ENCODE data around the gene PTPN2.

The PTPN2 gene

DNA sequence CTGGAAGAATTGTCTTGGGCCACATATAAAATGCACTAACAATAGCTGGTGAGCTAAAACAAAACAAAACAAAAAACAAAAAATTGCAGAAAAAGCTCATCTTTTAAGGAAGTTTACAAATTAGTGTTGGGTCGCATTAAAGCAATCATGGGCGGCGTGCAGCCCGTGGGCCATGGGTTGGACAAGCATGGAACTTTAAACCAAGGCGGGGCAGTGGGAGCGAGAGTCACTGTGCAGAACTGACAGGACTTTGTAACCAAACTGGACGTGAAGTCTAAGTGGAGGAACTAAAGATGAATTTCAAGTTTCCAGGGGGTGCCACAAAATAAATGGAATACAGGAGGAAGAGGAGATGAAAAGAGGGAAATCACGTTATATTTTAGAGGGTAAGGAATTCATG, 100.5 kb downstream of the PTPN2 start:
- H3K9me3 ChIP-seq (ENCODE audit: insufficient read depth, low read length): no peaks in the 10 kb centered on the region
- TF ChIP-seq, protein P1, sequence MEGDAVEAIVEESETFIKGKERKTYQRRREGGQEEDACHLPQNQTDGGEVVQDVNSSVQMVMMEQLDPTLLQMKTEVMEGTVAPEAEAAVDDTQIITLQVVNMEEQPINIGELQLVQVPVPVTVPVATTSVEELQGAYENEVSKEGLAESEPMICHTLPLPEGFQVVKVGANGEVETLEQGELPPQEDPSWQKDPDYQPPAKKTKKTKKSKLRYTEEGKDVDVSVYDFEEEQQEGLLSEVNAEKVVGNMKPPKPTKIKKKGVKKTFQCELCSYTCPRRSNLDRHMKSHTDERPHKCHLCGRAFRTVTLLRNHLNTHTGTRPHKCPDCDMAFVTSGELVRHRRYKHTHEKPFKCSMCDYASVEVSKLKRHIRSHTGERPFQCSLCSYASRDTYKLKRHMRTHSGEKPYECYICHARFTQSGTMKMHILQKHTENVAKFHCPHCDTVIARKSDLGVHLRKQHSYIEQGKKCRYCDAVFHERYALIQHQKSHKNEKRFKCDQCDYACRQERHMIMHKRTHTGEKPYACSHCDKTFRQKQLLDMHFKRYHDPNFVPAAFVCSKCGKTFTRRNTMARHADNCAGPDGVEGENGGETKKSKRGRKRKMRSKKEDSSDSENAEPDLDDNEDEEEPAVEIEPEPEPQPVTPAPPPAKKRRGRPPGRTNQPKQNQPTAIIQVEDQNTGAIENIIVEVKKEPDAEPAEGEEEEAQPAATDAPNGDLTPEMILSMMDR (IDR thresholded peaks at IDR 0.05; ENCODE audit: low read depth, low read length): no peak
- no peak for TF ChIP-seq EZH2phosphoT487 (IDR thresholded peaks at IDR 0.05; ENCODE audit: low read depth)
- no peak overlapping the region for H2AFZ ChIP-seq (ENCODE audit: low read depth, low read length)
- H3K36me3 ChIP-seq (replicated peaks; ENCODE audit: low read depth, low read length): no peaks in the 10 kb centered on the region
- no peak overlapping the region for H3K4me3 ChIP-seq (ENCODE audit: low read length)
- no peak overlapping the region for H3K9ac ChIP-seq (ENCODE audit: low read length)
- no peaks in the 10 kb centered on the region for H4K20me1 ChIP-seq (ENCODE audit: insufficient read depth, low read length)
- H3K27ac ChIP-seq (ENCODE audit: low read length): no peak overlapping the region
- H3K4me1 ChIP-seq (ENCODE audit: low read length): no peaks in the 10 kb centered on the region
- no peaks in the 10 kb centered on the region for H3K79me2 ChIP-seq (ENCODE audit: low read length)
- H3K27me3 ChIP-seq (ENCODE audit: low read depth, low read length): no peaks in the 10 kb centered on the region
- H3K4me2 ChIP-seq (ENCODE audit: low read length): no peak overlapping the region

DNA sequence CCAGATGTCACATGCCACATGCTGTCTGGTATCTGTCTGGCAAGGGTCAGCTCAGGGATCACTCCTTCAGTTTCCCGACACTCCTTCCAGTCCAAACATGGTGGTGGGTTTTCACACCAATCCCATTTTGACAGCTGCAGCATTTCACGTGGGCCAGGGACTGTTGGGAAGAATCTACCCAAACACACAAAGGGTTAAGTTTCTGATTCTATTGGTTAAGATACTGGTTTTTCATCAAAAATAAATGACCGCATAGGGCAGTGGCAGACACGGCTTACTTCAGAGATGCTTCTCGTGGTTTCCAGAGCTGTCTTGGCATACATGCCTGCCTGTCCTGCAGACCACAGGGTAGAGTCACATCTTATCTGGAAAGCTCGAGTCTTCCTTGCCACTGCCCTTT, 101.5 kb downstream of the PTPN2 start:
- Histone ChIP-seq H4K20me1 (ENCODE audit: insufficient read depth, low read length) (no peaks in the 10 kb centered on the region), H3K9me3 (ENCODE audit: insufficient read depth, low read length) (no peaks in the 10 kb centered on the region), H3K27me3 (ENCODE audit: low read depth, low read length) (no peaks in the 10 kb centered on the region), H3K79me2 (ENCODE audit: low read length) (no peaks in the 10 kb centered on the region), H3K9ac (ENCODE audit: low read length) (no peak overlapping the region), H3K36me3 (replicated peaks; ENCODE audit: low read depth, low read length) (no peaks in the 10 kb centered on the region), H3K27ac (ENCODE audit: low read length) (no peak overlapping the region), H3K4me3 (ENCODE audit: low read length) (no peak overlapping the region), H2AFZ (ENCODE audit: low read depth, low read length) (no peak overlapping the region), H3K4me2 (ENCODE audit: low read length) (no peak overlapping the region), H3K4me1 (ENCODE audit: low read length) (no peaks in the 10 kb centered on the region)
- TF ChIP-seq, protein P1 (IDR thresholded peaks at IDR 0.05; ENCODE audit: low read depth, low read length): no peak
- TF ChIP-seq EZH2phosphoT487 (IDR thresholded peaks at IDR 0.05; ENCODE audit: low read depth): no peak

DNA sequence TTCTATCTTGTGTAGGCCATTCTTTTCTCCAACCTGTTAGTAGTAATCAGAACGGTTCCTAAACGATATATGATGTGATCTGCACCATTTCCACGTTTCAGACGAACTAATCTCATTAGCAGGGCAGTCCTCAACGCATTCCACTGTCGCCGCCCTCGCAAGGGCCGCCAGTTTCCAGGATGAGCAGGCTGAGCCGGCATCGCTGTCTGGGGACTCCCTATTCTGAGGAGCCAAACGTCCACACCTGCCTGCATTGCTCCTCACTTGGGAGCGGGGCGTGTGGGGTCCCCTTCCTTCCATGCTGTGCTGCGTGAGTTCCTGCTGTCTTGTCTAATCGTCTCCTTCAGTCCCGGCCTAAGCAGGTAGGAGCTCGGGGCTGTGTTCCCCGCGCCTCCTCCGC, 104.6 kb downstream of the PTPN2 start:
- Histone ChIP-seq H3K27me3 (ENCODE audit: low read depth, low read length) (no peaks in the 10 kb centered on the region), H3K9me3 (ENCODE audit: insufficient read depth, low read length) (no peaks in the 10 kb centered on the region), H2AFZ (ENCODE audit: low read depth, low read length) (no peak overlapping the region), H3K4me3 (ENCODE audit: low read length) (no peak overlapping the region), H3K27ac (ENCODE audit: low read length) (no peak overlapping the region), H3K4me2 (ENCODE audit: low read length) (no peak overlapping the region), H3K79me2 (ENCODE audit: low read length) (no peaks in the 10 kb centered on the region), H4K20me1 (ENCODE audit: insufficient read depth, low read length) (no peaks in the 10 kb centered on the region), H3K36me3 (replicated peaks; ENCODE audit: low read depth, low read length) (no peaks in the 10 kb centered on the region), H3K4me1 (ENCODE audit: low read length) (no peaks in the 10 kb centered on the region), H3K9ac (ENCODE audit: low read length) (no peak overlapping the region)
- TF ChIP-seq, protein P1 (IDR thresholded peaks at IDR 0.05; ENCODE audit: low read depth, low read length): no peak
- TF ChIP-seq EZH2phosphoT487 (IDR thresholded peaks at IDR 0.05; ENCODE audit: low read depth): no peak

DNA sequence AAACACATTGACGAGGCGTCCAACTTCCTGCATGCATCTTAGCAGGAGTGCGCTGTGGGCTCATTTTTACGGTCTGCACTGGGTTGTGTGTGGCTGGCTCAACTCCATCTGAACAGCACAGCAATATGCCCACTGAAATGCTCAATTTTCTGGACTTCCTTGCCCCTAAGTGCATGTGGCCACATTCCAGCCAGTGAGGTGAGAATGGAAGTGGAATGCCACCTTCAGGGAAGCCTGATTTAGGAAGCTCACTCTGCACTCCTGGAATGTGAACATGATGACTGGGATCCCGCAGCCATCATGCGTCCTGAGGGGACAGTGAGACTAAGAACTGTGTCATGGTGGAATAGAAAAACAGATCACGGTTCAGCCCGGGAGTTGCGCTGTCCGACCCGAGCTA, 105.0 kb downstream of the PTPN2 start:
- Histone ChIP-seq H3K27ac (ENCODE audit: low read length) (no peak overlapping the region), H2AFZ (ENCODE audit: low read depth, low read length) (no peak overlapping the region)

More for the DNA sequence above, 105.0 kb downstream of the PTPN2 start:
- H3K4me3 ChIP-seq (ENCODE audit: low read length): no peak overlapping the region
- TF ChIP-seq, protein P1 (IDR thresholded peaks at IDR 0.05; ENCODE audit: low read depth, low read length): no peak
- no peak for TF ChIP-seq EZH2phosphoT487 (IDR thresholded peaks at IDR 0.05; ENCODE audit: low read depth)
- no peaks in the 10 kb centered on the region for H3K79me2 ChIP-seq (ENCODE audit: low read length)
- H3K36me3 ChIP-seq (replicated peaks; ENCODE audit: low read depth, low read length): no peaks in the 10 kb centered on the region
- no peaks in the 10 kb centered on the region for H3K4me1 ChIP-seq (ENCODE audit: low read length)
- no peaks in the 10 kb centered on the region for H3K9me3 ChIP-seq (ENCODE audit: insufficient read depth, low read length)
- no peaks in the 10 kb centered on the region for H4K20me1 ChIP-seq (ENCODE audit: insufficient read depth, low read length)
- no peak overlapping the region for H3K9ac ChIP-seq (ENCODE audit: low read length)
- no peak overlapping the region for H3K4me2 ChIP-seq (ENCODE audit: low read length)
- no peaks in the 10 kb centered on the region for H3K27me3 ChIP-seq (ENCODE audit: low read depth, low read length)
